SK-N-SH treated with all-trans-retinoic acid at 6 μM for 48 hours (cell line): Measurements from ENCODE around the gene FNBP1L.

Source experiments
- ATAC-seq: fragments of 200-7000 bp; cut with Tn5 transposase; 3 replicates; pipeline ENCODE4 v1.9.1; 2020; ENCODE audit warnings: mild to moderate bottlenecking, moderate library complexity
- ARNTL ChIP-seq: fragments of 450-650 bp; formaldehyde crosslinking; IDR thresholded peaks from 2 replicates; pipeline ENCODE4 v1.5.0; 2020; ENCODE audit warnings: low read depth, mild to moderate bottlenecking, moderate library complexity, borderline replicate concordance
- BACH2 ChIP-seq: fragments of 250-450 bp; sonication (Bioruptor Pico); IDR thresholded peaks from 2 replicates; pipeline ENCODE4 v1.9.0; 2021; ENCODE audit warnings: mild to moderate bottlenecking, borderline replicate concordance
- CSDC2 ChIP-seq: fragments of 250-450 bp; sonication (Bioruptor Pico); IDR thresholded peaks from 2 replicates; pipeline ENCODE4 v1.5.0; 2020; ENCODE audit warnings: mild to moderate bottlenecking, moderate library complexity
- ESRRG ChIP-seq: fragments of 250-450 bp; sonication (Bioruptor Pico); IDR thresholded peaks from 2 replicates; pipeline ENCODE4 v1.6.1; 2021; ENCODE audit warnings: mild to moderate bottlenecking
- GLIS3 ChIP-seq: fragments of 250-450 bp; sonication (Bioruptor Pico); IDR thresholded peaks from 2 replicates; pipeline ENCODE4 v1.5.0; 2020; ENCODE audit warnings: mild to moderate bottlenecking, moderate library complexity
- ISL1 ChIP-seq: fragments of 250-450 bp; sonication (Bioruptor Pico); IDR thresholded peaks from 2 replicates; pipeline ENCODE4 v2.1.2; 2022; ENCODE audit warnings: mild to moderate bottlenecking, moderate library complexity
- OSR1 ChIP-seq: fragments of 250-450 bp; sonication (Bioruptor Pico); IDR thresholded peaks from 2 replicates; pipeline ENCODE4 v1.8.0; 2022; ENCODE audit warnings: moderate library complexity, mild to moderate bottlenecking, inconsistent platforms
- PPARA ChIP-seq: fragments of 250-450 bp; sonication (Bioruptor Pico); IDR thresholded peaks from 2 replicates; pipeline ENCODE4 v1.5.0; 2020; ENCODE audit warnings: mild to moderate bottlenecking, borderline replicate concordance
- RARB ChIP-seq: fragments of 250-450 bp; sonication (Bioruptor Pico); IDR thresholded peaks from 2 replicates; pipeline ENCODE4 v1.8.0; 2021; ENCODE audit warnings: mild to moderate bottlenecking, moderate library complexity
- SNAI2 ChIP-seq: fragments of 250-450 bp; sonication (Bioruptor Pico); IDR thresholded peaks from 2 replicates; pipeline ENCODE4 v1.5.0; 2020; ENCODE audit warnings: mild to moderate bottlenecking, moderate library complexity
- TCF4 ChIP-seq: fragments of 250-450 bp; sonication (Bioruptor Pico); IDR thresholded peaks from 2 replicates; pipeline ENCODE4 v1.8.0; 2021; ENCODE audit warnings: mild to moderate bottlenecking, moderate library complexity, borderline replicate concordance
- TOX ChIP-seq: fragments of 250-450 bp; sonication (Bioruptor Pico); IDR thresholded peaks from 2 replicates; pipeline ENCODE4 v1.8.0; 2021; ENCODE audit warnings: mild to moderate bottlenecking, moderate library complexity, borderline replicate concordance
- ZC3H10 ChIP-seq: fragments of 250-450 bp; sonication (Bioruptor Pico); IDR thresholded peaks from 2 replicates; pipeline ENCODE4 v1.5.1; 2021; ENCODE audit warnings: mild to moderate bottlenecking, moderate library complexity
- ZFP3 ChIP-seq: fragments of 250-450 bp; sonication (Bioruptor Pico); IDR thresholded peaks from 2 replicates; pipeline ENCODE4 v1.5.0; 2020; ENCODE audit warnings: mild to moderate bottlenecking, moderate library complexity
- ZFP30 ChIP-seq: fragments of 450-650 bp; formaldehyde crosslinking; IDR thresholded peaks from 2 replicates; pipeline ENCODE4 v1.5.0; 2022; ENCODE audit warnings: mild to moderate bottlenecking, moderate library complexity
- ZNF565 ChIP-seq: fragments of 450-650 bp; formaldehyde crosslinking; conservative IDR thresholded peaks from 2 replicates; pipeline ENCODE4 v1.5.0; 2020; ENCODE audit warnings: low read depth, mild to moderate bottlenecking, moderate library complexity
- ZNF70 ChIP-seq: fragments of 450-650 bp; formaldehyde crosslinking; IDR thresholded peaks from 2 replicates; pipeline ENCODE4 v1.5.0; 2020; ENCODE audit warnings: mild to moderate bottlenecking, moderate library complexity
- ZNF8 ChIP-seq: fragments of 450-650 bp; formaldehyde crosslinking; IDR thresholded peaks from 2 replicates; pipeline ENCODE4 v1.5.0; 2020; ENCODE audit warnings: mild to moderate bottlenecking, moderate library complexity
- TF ChIP-seq, protein P1 (sequence below): fragments of 250-450 bp; sonication (Bioruptor Pico); IDR thresholded peaks from 2 replicates; pipeline ENCODE4 v1.8.0; 2020; ENCODE audit warnings: mild to moderate bottlenecking, moderate library complexity, borderline replicate concordance
- TF ChIP-seq, protein P2 (sequence below): fragments of 250-450 bp; sonication (Bioruptor Pico); IDR thresholded peaks from 2 replicates; pipeline ENCODE4 v1.5.0; 2020; ENCODE audit warnings: mild to moderate bottlenecking, moderate library complexity
- TF ChIP-seq, protein P3 (sequence below): fragments of 250-450 bp; sonication (Bioruptor Pico); IDR thresholded peaks from 2 replicates; pipeline ENCODE4 v1.5.1; 2021; ENCODE audit warnings: mild to moderate bottlenecking, moderate library complexity
- TF ChIP-seq, protein P4 (sequence below): fragments of 250-450 bp; sonication (Bioruptor Pico); IDR thresholded peaks from 2 replicates; pipeline ENCODE4 v1.8.0; 2021; ENCODE audit warnings: low read depth, mild to moderate bottlenecking, moderate library complexity, borderline replicate concordance
- TF ChIP-seq, protein P5 (sequence below): fragments of 250-450 bp; sonication (Bioruptor Pico); IDR thresholded peaks from 2 replicates; pipeline ENCODE4 v1.5.1; 2020; ENCODE audit warnings: low read depth, mild to moderate bottlenecking, moderate library complexity

FNBP1L gene

DNA sequence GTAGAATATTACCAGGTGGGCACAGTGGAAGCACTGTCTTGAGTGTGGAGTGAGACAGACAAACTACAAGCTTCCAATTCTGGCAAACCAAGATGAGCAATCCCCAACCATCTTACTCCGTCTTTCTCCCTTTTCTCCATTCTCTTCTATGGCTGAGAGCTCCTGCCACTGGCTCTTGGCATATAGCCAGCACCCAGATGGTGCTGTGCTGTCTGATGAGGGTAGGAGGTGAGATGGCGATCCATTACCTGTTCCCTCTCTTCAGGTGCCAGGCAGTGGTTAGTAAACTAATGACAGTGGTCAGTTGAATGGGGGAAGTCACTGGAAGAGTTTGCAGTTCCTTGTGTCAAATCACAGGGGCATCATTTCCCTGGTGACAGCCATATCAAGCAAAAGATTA lies 108.4 kb downstream of the FNBP1L start:
- TF ChIP-seq ARNTL (CRISPR knock-in tag) (no peak), OSR1 (CRISPR knock-in tag) (no peak), PPARA (no peak), ZNF8 (CRISPR knock-in tag) (no peak), ZC3H10 (CRISPR knock-in tag) (no peak), ZNF565 (CRISPR knock-in tag) (no peak), TCF4 (CRISPR knock-in tag) (no peak), SNAI2 (CRISPR knock-in tag) (no peak), CSDC2 (CRISPR knock-in tag) (no peak), ESRRG (no peak), RARB (CRISPR knock-in tag) (no peak), ZNF70 (no peak), GLIS3 (CRISPR knock-in tag) (no peak), BACH2 (CRISPR knock-in tag) (no peak)
- TF ChIP-seq, protein P1, sequence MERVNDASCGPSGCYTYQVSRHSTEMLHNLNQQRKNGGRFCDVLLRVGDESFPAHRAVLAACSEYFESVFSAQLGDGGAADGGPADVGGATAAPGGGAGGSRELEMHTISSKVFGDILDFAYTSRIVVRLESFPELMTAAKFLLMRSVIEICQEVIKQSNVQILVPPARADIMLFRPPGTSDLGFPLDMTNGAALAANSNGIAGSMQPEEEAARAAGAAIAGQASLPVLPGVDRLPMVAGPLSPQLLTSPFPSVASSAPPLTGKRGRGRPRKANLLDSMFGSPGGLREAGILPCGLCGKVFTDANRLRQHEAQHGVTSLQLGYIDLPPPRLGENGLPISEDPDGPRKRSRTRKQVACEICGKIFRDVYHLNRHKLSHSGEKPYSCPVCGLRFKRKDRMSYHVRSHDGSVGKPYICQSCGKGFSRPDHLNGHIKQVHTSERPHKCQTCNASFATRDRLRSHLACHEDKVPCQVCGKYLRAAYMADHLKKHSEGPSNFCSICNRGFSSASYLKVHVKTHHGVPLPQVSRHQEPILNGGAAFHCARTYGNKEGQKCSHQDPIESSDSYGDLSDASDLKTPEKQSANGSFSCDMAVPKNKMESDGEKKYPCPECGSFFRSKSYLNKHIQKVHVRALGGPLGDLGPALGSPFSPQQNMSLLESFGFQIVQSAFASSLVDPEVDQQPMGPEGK (CRISPR knock-in tag) = no peak
- TF ChIP-seq, protein P2, sequence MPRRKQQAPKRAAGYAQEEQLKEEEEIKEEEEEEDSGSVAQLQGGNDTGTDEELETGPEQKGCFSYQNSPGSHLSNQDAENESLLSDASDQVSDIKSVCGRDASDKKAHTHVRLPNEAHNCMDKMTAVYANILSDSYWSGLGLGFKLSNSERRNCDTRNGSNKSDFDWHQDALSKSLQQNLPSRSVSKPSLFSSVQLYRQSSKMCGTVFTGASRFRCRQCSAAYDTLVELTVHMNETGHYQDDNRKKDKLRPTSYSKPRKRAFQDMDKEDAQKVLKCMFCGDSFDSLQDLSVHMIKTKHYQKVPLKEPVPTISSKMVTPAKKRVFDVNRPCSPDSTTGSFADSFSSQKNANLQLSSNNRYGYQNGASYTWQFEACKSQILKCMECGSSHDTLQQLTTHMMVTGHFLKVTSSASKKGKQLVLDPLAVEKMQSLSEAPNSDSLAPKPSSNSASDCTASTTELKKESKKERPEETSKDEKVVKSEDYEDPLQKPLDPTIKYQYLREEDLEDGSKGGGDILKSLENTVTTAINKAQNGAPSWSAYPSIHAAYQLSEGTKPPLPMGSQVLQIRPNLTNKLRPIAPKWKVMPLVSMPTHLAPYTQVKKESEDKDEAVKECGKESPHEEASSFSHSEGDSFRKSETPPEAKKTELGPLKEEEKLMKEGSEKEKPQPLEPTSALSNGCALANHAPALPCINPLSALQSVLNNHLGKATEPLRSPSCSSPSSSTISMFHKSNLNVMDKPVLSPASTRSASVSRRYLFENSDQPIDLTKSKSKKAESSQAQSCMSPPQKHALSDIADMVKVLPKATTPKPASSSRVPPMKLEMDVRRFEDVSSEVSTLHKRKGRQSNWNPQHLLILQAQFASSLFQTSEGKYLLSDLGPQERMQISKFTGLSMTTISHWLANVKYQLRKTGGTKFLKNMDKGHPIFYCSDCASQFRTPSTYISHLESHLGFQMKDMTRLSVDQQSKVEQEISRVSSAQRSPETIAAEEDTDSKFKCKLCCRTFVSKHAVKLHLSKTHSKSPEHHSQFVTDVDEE = no peak
- TF ChIP-seq, protein P3, sequence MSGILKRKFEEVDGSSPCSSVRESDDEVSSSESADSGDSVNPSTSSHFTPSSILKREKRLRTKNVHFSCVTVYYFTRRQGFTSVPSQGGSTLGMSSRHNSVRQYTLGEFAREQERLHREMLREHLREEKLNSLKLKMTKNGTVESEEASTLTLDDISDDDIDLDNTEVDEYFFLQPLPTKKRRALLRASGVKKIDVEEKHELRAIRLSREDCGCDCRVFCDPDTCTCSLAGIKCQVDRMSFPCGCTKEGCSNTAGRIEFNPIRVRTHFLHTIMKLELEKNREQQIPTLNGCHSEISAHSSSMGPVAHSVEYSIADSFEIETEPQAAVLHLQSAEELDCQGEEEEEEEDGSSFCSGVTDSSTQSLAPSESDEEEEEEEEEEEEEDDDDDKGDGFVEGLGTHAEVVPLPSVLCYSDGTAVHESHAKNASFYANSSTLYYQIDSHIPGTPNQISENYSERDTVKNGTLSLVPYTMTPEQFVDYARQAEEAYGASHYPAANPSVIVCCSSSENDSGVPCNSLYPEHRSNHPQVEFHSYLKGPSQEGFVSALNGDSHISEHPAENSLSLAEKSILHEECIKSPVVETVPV (CRISPR knock-in tag) = no peak
- TF ChIP-seq, protein P4, sequence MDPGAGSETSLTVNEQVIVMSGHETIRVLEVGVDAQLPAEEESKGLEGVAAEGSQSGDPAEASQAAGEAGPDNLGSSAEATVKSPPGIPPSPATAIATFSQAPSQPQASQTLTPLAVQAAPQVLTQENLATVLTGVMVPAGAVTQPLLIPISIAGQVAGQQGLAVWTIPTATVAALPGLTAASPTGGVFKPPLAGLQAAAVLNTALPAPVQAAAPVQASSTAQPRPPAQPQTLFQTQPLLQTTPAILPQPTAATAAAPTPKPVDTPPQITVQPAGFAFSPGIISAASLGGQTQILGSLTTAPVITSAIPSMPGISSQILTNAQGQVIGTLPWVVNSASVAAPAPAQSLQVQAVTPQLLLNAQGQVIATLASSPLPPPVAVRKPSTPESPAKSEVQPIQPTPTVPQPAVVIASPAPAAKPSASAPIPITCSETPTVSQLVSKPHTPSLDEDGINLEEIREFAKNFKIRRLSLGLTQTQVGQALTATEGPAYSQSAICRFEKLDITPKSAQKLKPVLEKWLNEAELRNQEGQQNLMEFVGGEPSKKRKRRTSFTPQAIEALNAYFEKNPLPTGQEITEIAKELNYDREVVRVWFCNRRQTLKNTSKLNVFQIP (CRISPR knock-in tag) = no peak
- ATAC-seq = no peak

DNA sequence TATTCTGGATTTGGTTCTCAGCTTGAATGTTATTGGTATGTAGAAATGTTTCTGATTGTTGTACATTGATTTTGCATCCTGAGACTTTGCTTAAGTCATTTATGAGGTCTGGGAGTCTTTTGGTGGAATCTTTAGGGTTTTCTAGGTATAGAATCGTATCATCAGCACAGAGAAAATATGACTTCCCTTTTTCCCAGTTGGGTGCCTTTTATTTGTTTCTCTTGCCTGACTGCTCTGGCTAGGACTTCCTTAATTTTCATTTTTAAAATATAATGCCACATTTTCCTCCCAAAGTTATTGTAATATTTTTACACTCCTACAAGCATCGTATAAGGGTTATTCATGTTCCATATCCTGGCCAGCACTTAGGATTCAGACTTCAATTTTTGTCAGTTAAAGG lies 111.1 kb downstream of the FNBP1L start:
- TF ChIP-seq, protein P1 (CRISPR knock-in tag) = no peak
- TF ChIP-seq GLIS3 (CRISPR knock-in tag) = no peak
- no peak for TF ChIP-seq ARNTL (CRISPR knock-in tag)
- no peak for TF ChIP-seq PPARA
- no peak for TF ChIP-seq ZFP30 (CRISPR knock-in tag)
- TF ChIP-seq, protein P3 (CRISPR knock-in tag) = no peak
- TF ChIP-seq ISL1 (CRISPR knock-in tag) = no peak
- TF ChIP-seq ZFP3 (CRISPR knock-in tag) = no peak
- TF ChIP-seq ZNF8 (CRISPR knock-in tag) = no peak
- no peak for TF ChIP-seq CSDC2 (CRISPR knock-in tag)
- TF ChIP-seq ESRRG = no peak
- no peak for TF ChIP-seq TOX (CRISPR knock-in tag)
- no peak for TF ChIP-seq OSR1 (CRISPR knock-in tag)
- TF ChIP-seq, protein P5, sequence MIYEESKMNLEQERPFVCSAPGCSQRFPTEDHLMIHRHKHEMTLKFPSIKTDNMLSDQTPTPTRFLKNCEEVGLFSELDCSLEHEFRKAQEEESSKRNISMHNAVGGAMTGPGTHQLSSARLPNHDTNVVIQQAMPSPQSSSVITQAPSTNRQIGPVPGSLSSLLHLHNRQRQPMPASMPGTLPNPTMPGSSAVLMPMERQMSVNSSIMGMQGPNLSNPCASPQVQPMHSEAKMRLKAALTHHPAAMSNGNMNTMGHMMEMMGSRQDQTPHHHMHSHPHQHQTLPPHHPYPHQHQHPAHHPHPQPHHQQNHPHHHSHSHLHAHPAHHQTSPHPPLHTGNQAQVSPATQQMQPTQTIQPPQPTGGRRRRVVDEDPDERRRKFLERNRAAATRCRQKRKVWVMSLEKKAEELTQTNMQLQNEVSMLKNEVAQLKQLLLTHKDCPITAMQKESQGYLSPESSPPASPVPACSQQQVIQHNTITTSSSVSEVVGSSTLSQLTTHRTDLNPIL (CRISPR knock-in tag) = no peak
- TF ChIP-seq TCF4 (CRISPR knock-in tag) = no peak
- no peak for TF ChIP-seq ZNF565 (CRISPR knock-in tag)
- no peak for TF ChIP-seq ZC3H10 (CRISPR knock-in tag)
- TF ChIP-seq SNAI2 (CRISPR knock-in tag) = no peak
- no peak for ATAC-seq
